Measurements from ENCODE around the gene HOXA9.

DNA sequence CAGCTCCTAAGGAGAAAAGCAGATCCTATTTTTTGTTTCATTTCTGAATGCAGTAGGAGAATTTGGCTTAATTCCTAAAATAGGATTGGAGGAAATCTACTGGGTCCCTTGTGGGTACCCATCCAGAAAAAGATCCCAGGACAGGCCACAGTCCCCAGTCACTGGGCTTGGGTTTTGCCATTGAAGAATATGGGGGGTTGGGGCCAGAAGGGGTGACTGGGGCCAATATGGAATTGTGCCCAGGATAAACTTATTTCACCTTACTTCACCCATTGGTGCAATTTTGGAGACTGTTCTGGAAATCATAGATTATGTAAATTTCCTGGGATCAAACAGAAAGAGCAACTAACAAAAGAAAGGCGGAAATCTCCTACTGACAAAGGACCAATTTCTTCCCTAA, 26.9 kb downstream of the HOXA9 start:
- TF ChIP-seq CTCF (IDR thresholded peaks at IDR 0.05; ENCODE audit: low read depth, low read length, missing input control) = no peak
- TF ChIP-seq MAX (IDR thresholded peaks at IDR 0.05) = no peak
- no peak for TF ChIP-seq SP1 (IDR thresholded peaks at IDR 0.05)
- no peak for TF ChIP-seq REST (IDR thresholded peaks at IDR 0.05)
- no peak for TF ChIP-seq GABPA (IDR thresholded peaks at IDR 0.05 in 1 of 2, conservative IDR thresholded peaks at IDR 0.05 in 1 of 2)
- TF ChIP-seq RAD21 (IDR thresholded peaks at IDR 0.05) = no peak
- no peak for TF ChIP-seq EGR1 (IDR thresholded peaks at IDR 0.05; ENCODE audit: low read depth in 2 of 2)
- TF ChIP-seq HNF4A (conservative IDR thresholded peaks at IDR 0.05) = no peak
- no peak for TF ChIP-seq YY1 (IDR thresholded peaks at IDR 0.05)
- no peak for TF ChIP-seq TAF1 (conservative IDR thresholded peaks at IDR 0.05)
- no peak for TF ChIP-seq FOXA1 (IDR thresholded peaks at IDR 0.05)
- no peak for TF ChIP-seq JUND (IDR thresholded peaks at IDR 0.05)
- TF ChIP-seq RXRA (IDR thresholded peaks at IDR 0.05) = no peak
